Skeletal muscle tissue (tissue), 4 donors: Measurements from ENCODE around the gene RGS7. TPM values are rescaled to one million over a fixed set of nuclear protein-coding genes. Genes with fewer than 3 reads are reported as not detected.
"Not testable (repeated sequence)": the region's sequence is repeated elsewhere in the genome, so short reads cannot be mapped to it uniquely, and the experiment has no call there.

Source experiments
- H3K27ac ChIP-seq: one replicate; pipeline ENCODE4 v1.7.0; 2013; ENCODE audit warnings: mild to moderate bottlenecking, low read depth, low read length, inconsistent platforms
- H3K27me3 ChIP-seq, 3 donors: one replicate each; pipeline ENCODE4 v1.7.0; 2013; ENCODE audit warnings: low read length in 3 of 3; ENCODE audit not compliant: control insufficient read depth in 3 of 3, insufficient read depth in 3 of 3
- H3K36me3 ChIP-seq, 3 donors: one replicate each; pipeline ENCODE4 v1.7.0; 2013; ENCODE audit warnings: low read length in 3 of 3; ENCODE audit not compliant: control insufficient read depth in 3 of 3, insufficient read depth in 3 of 3
- H3K4me1 ChIP-seq, 3 donors: one replicate each; pipeline ENCODE4 v1.7.0; 2013; ENCODE audit warnings: low read length in 3 of 3, mild to moderate bottlenecking in 3 of 3; ENCODE audit not compliant: control insufficient read depth in 3 of 3, insufficient read depth in 3 of 3
- H3K4me3 ChIP-seq, 3 donors: one replicate each; pipeline ENCODE4 v1.7.0; 2013; ENCODE audit warnings: low read length in 3 of 3
- H3K9ac ChIP-seq, 3 donors: one replicate each; pipeline ENCODE4 v1.7.0; 2013; ENCODE audit warnings: low read length in 3 of 3, mild to moderate bottlenecking in 3 of 3, moderate library complexity in 2 of 3, low read depth in 1 of 3
- H3K9me3 ChIP-seq, 3 donors: one replicate each; pipeline ENCODE4 v1.7.0; 2013; ENCODE audit warnings: low read length in 3 of 3; ENCODE audit not compliant: control insufficient read depth in 3 of 3
- total RNA-seq: library from RNA; depleted of rRNA; stranded (reverse); fragments of >200 nt; gene quantifications from one replicate; pipeline ENCODE4 v1.2.3, GENCODE V29; 2014
- donor health status: Osteomylitis.

Gene RGS7
- total RNA-seq, 1 donor from 2014 or later, result not detected

- H3K4me1 ChIP-seq, result no peaks in the 10 kb centered on the region
- no peak overlapping the region for H3K27ac ChIP-seq
- H3K9ac ChIP-seq, result no peak overlapping the region
- no peaks in the 10 kb centered on the region for H3K27me3 ChIP-seq
- peaks cover 0 to 2% (median 0%) of the 10 kb centered on the region in 3 donors for H3K9me3 ChIP-seq
- H3K4me3 ChIP-seq, result no peak overlapping the region
- no peaks in the 10 kb centered on the region for H3K36me3 ChIP-seq
These were observed 450.5 kb downstream of the RGS7 start for GRCh38 chr1:240906477-240906876.

- Histone ChIP-seq H3K36me3 (no peaks in the 10 kb centered on the region), H3K27ac (no peak overlapping the region), H3K4me3 (no peak overlapping the region), H3K4me1 (no peaks in the 10 kb centered on the region), H3K9ac (no peak overlapping the region), H3K9me3 (peaks cover 0 to 2% (median 0%) of the 10 kb centered on the region in 3 donors), H3K27me3 (no peaks in the 10 kb centered on the region)
These were observed 451.7 kb downstream of the RGS7 start for GRCh38 chr1:240905225-240905765.

GRCh38 chr1:240895424-240895823, 461.6 kb downstream of the RGS7 start:
- not testable (repeated sequence) for H3K9me3 ChIP-seq, H3K27me3 ChIP-seq, H3K36me3 ChIP-seq, H3K9ac ChIP-seq, H3K4me1 ChIP-seq, H3K4me3 ChIP-seq, H3K27ac ChIP-seq

GRCh38 chr1:240888787-240889048, 468.3 kb downstream of the RGS7 start:
- Histone ChIP-seq H3K9me3 (no peaks in the 10 kb centered on the region), H3K36me3 (no peaks in the 10 kb centered on the region), H3K4me1 (no peaks in the 10 kb centered on the region), H3K27me3 (no peaks in the 10 kb centered on the region), H3K9ac (no peak overlapping the region), H3K27ac (no peak overlapping the region), H3K4me3 (no peak overlapping the region)

- Histone ChIP-seq H3K4me1 (no peaks in the 10 kb centered on the region), H3K9me3 (no peaks in the 10 kb centered on the region), H3K9ac (no peak overlapping the region), H3K4me3 (no peak overlapping the region), H3K27ac (no peak overlapping the region), H3K27me3 (no peaks in the 10 kb centered on the region), H3K36me3 (no peaks in the 10 kb centered on the region)
These were observed 468.8 kb downstream of the RGS7 start for GRCh38 chr1:240888039-240888786.

GRCh38 chr1:240883490-240883889, 473.5 kb downstream of the RGS7 start:
- no peak overlapping the region for H3K27ac ChIP-seq
- H3K27me3 ChIP-seq, result no peaks in the 10 kb centered on the region
- no peak overlapping the region for H3K4me3 ChIP-seq
- no peaks in the 10 kb centered on the region for H3K9me3 ChIP-seq
- H3K4me1 ChIP-seq, result no peaks in the 10 kb centered on the region
- no peak overlapping the region for H3K9ac ChIP-seq
- H3K36me3 ChIP-seq, result no peaks in the 10 kb centered on the region

- not testable (repeated sequence) for H3K9ac ChIP-seq, H3K9me3 ChIP-seq
These were observed 474.2 kb downstream of the RGS7 start for GRCh38 chr1:240882656-240883308.

GRCh38 chr1:240878631-240879030, 478.4 kb downstream of the RGS7 start:
- Histone ChIP-seq H3K27me3 (no peaks in the 10 kb centered on the region), H3K4me1 (no peaks in the 10 kb centered on the region), H3K9ac (no peak overlapping the region), H3K4me3 (no peak overlapping the region), H3K36me3 (no peaks in the 10 kb centered on the region), H3K27ac (no peak overlapping the region), H3K9me3 (peaks cover 0 to 2% (median 0%) of the 10 kb centered on the region in 3 donors)

More at GRCh38 chr1:240882656-240883308, 474.2 kb downstream of the RGS7 start:
- H3K27ac ChIP-seq, H3K4me3 ChIP-seq, H3K4me1 ChIP-seq, H3K36me3 ChIP-seq, H3K27me3 ChIP-seq: not testable (repeated sequence)

GRCh38 chr1:240877605-240878004, 479.4 kb downstream of the RGS7 start:
- Histone ChIP-seq H3K27me3 (no peaks in the 10 kb centered on the region), H3K36me3 (no peaks in the 10 kb centered on the region), H3K4me1 (no peaks in the 10 kb centered on the region), H3K9me3 (peaks cover 0 to 2% (median 0%) of the 10 kb centered on the region in 3 donors), H3K4me3 (no peak overlapping the region), H3K27ac (no peak overlapping the region), H3K9ac (no peak overlapping the region)

- Histone ChIP-seq H3K4me3 (no peak overlapping the region), H3K27me3 (no peaks in the 10 kb centered on the region), H3K4me1 (no peaks in the 10 kb centered on the region), H3K9ac (no peak overlapping the region), H3K36me3 (no peaks in the 10 kb centered on the region), H3K9me3 (peaks cover 0 to 2% (median 0%) of the 10 kb centered on the region in 3 donors), H3K27ac (no peak overlapping the region)
These were observed 480.9 kb downstream of the RGS7 start for GRCh38 chr1:240876071-240876470.
